H9 (cell line): ENCODE measurements around the gene MS4A10. TPM values are rescaled to one million over a fixed set of nuclear protein-coding genes. Genes with fewer than 3 reads are reported as not detected.

ENCODE experiments used
- DNase-seq: peaks from one replicate; pipeline ENCODE4 v3.0.0-alpha.2; 2017
- H2AFZ ChIP-seq: one replicate; pipeline ENCODE4 v1.6.1; 2013; ENCODE audit warnings: mild to moderate bottlenecking, low read length, control low read depth, moderate library complexity
- H2AK5ac ChIP-seq: 2 replicates; pipeline ENCODE4 v1.6.1; 2013; ENCODE audit warnings: low read length, control low read depth, mixed read lengths; ENCODE audit not compliant: insufficient read length
- H2BK120ac ChIP-seq: one replicate; pipeline ENCODE4 v1.6.1; 2013; ENCODE audit warnings: low read depth, mild to moderate bottlenecking, low read length, control low read depth, inconsistent platforms; ENCODE audit not compliant: poor library complexity, severe bottlenecking
- H2BK12ac ChIP-seq: 2 replicates; pipeline ENCODE4 v1.6.1; 2013; ENCODE audit warnings: low read length, control low read depth, mixed read lengths, low read depth; ENCODE audit not compliant: insufficient read length
- H2BK15ac ChIP-seq: 2 replicates; pipeline ENCODE4 v1.6.1; 2013; ENCODE audit warnings: low read depth, low read length, control low read depth
- H2BK20ac ChIP-seq: one replicate; pipeline ENCODE4 v1.6.1; 2013; ENCODE audit warnings: low read depth, mild to moderate bottlenecking, low read length, control low read depth, inconsistent platforms; ENCODE audit not compliant: poor library complexity, severe bottlenecking
- H2BK5ac ChIP-seq: 2 replicates; pipeline ENCODE4 v1.6.1; 2013; ENCODE audit warnings: low read length, control low read depth, mixed read lengths; ENCODE audit not compliant: insufficient read length
- H3K14ac ChIP-seq: 2 replicates; pipeline ENCODE4 v1.6.1; 2013; ENCODE audit warnings: low read length, control low read depth; ENCODE audit not compliant: insufficient read depth
- H3K18ac ChIP-seq: 2 replicates; pipeline ENCODE4 v1.6.1; 2013; ENCODE audit warnings: low read depth, mild to moderate bottlenecking, mixed read lengths, low read length, control low read depth; ENCODE audit not compliant: insufficient read length
- H3K23ac ChIP-seq: 2 replicates; pipeline ENCODE4 v1.6.1; 2013; ENCODE audit warnings: low read length, control low read depth, mixed read lengths, low read depth; ENCODE audit not compliant: insufficient read length
- H3K23me2 ChIP-seq: 2 replicates; pipeline ENCODE4 v1.6.1; 2013; ENCODE audit warnings: low read depth, mild to moderate bottlenecking, mixed read lengths, low read length, control low read depth; ENCODE audit not compliant: insufficient read length, poor library complexity, severe bottlenecking
- H3K27ac ChIP-seq: 2 replicates; pipeline ENCODE4 v1.5.1; 2013; ENCODE audit warnings: low read length, control low read depth, mixed read lengths, low read depth; ENCODE audit not compliant: insufficient read length
- H3K27me3 ChIP-seq: 2 replicates; pipeline ENCODE4 v1.6.1; 2013; ENCODE audit warnings: low read length, control low read depth, inconsistent platforms; ENCODE audit not compliant: insufficient read depth
- H3K4ac ChIP-seq: 2 replicates; pipeline ENCODE4 v1.6.1; 2013; ENCODE audit warnings: low read depth, mild to moderate bottlenecking, control low read depth, inconsistent platforms, low read length, moderate library complexity
- H3K4me1 ChIP-seq: 2 replicates; pipeline ENCODE4 v1.6.1; 2013; ENCODE audit warnings: low read length, control low read depth, inconsistent platforms; ENCODE audit not compliant: insufficient read depth
- H3K4me2 ChIP-seq: 2 replicates; pipeline ENCODE4 v1.6.1; 2013; ENCODE audit warnings: low read length, control low read depth, mixed read lengths; ENCODE audit not compliant: insufficient read length, insufficient read depth
- H3K56ac ChIP-seq: 2 replicates; pipeline ENCODE4 v1.6.1; 2013; ENCODE audit warnings: low read depth, mild to moderate bottlenecking, mixed read lengths, low read length, control low read depth; ENCODE audit not compliant: insufficient read length
- H3K79me1 ChIP-seq: 2 replicates; pipeline ENCODE4 v1.6.1; 2013; ENCODE audit warnings: low read depth, mild to moderate bottlenecking, moderate library complexity, low read length, control low read depth, inconsistent platforms; ENCODE audit not compliant: insufficient read depth, poor library complexity, severe bottlenecking
- H3K79me2 ChIP-seq: 2 replicates; pipeline ENCODE4 v1.6.1; 2013; ENCODE audit warnings: low read length, control low read depth, inconsistent platforms; ENCODE audit not compliant: insufficient read depth
- H3K9ac ChIP-seq: 2 replicates; pipeline ENCODE4 v1.6.1; 2013; ENCODE audit warnings: low read length, control low read depth, mixed read lengths; ENCODE audit not compliant: insufficient read length; ENCODE audit errors: extremely low read depth
- H3K9me3 ChIP-seq: one replicate; pipeline ENCODE4 v1.6.1; 2013; ENCODE audit warnings: low read depth, low read length, inconsistent platforms; ENCODE audit not compliant: control insufficient read depth
- H3T11ph ChIP-seq: one replicate; pipeline ENCODE4 v1.6.1; 2013; ENCODE audit warnings: mild to moderate bottlenecking, low read length, control low read depth, inconsistent platforms
- H4K20me1 ChIP-seq: one replicate; pipeline ENCODE4 v1.6.1; 2013; ENCODE audit not compliant: control insufficient read depth, insufficient read length, insufficient read depth
- H4K5ac ChIP-seq: 2 replicates; pipeline ENCODE4 v1.6.1; 2013; ENCODE audit warnings: low read depth, mild to moderate bottlenecking, mixed read lengths, low read length, control low read depth; ENCODE audit not compliant: insufficient read length
- H4K8ac ChIP-seq: replicated peaks from 2 replicates; pipeline ENCODE4 v1.6.1; 2013; ENCODE audit warnings: low read length, control low read depth, mixed read lengths, low read depth; ENCODE audit not compliant: insufficient read length
- H4K91ac ChIP-seq: 2 replicates; pipeline ENCODE4 v1.6.1; 2013; ENCODE audit warnings: low read depth, mild to moderate bottlenecking, moderate library complexity, mixed read lengths, low read length, control low read depth; ENCODE audit not compliant: insufficient read length
- H3K27ac Mint-ChIP-seq, 3 experiments: 2 replicates in 2 of 3; 3 replicates in 1 of 3; pipeline ENCODE4 v1.8.0; 2020 to 2021; ENCODE audit warnings: mixed read lengths in 3 of 3, mild to moderate bottlenecking in 1 of 3, moderate library complexity in 1 of 3
- H3K27me3 Mint-ChIP-seq: 2 replicates; pipeline ENCODE4 v1.8.0; 2021; ENCODE audit warnings: low read depth, mild to moderate bottlenecking, moderate library complexity, mixed read lengths
- H3K36me3 Mint-ChIP-seq, 3 experiments: 2 replicates in 2 of 3; 3 replicates in 1 of 3; pipeline ENCODE4 v1.8.0; 2020 to 2021; ENCODE audit warnings: low read depth in 3 of 3, mixed read lengths in 3 of 3; ENCODE audit not compliant: insufficient read depth in 1 of 3
- H3K4me1 Mint-ChIP-seq, 2 experiments: 2 replicates each; pipeline ENCODE4 v1.8.0; 2020; ENCODE audit warnings: mixed read lengths in 2 of 2
- H3K4me3 Mint-ChIP-seq, 2 experiments: 2 replicates in 1 of 2; 3 replicates in 1 of 2; pipeline ENCODE4 v1.8.0; 2020 to 2021; ENCODE audit warnings: mild to moderate bottlenecking in 2 of 2, mixed read lengths in 2 of 2, moderate library complexity in 1 of 2
- H3K9me3 Mint-ChIP-seq, 2 experiments: 2 replicates in 1 of 2; 3 replicates in 1 of 2; pipeline ENCODE4 v1.8.0; 2020; ENCODE audit warnings: mild to moderate bottlenecking in 2 of 2, mixed read lengths in 2 of 2, moderate library complexity in 1 of 2
- WGBS: extraction: QIAGEN DNeasy Blood & Tissue Kit; methylation state at CpG from one replicate; pipeline ENCODE4 v1.1.7; 2013; ENCODE audit warnings: missing lambda C conversion rate, low lambda C conversion rate, mixed read lengths; ENCODE audit not compliant: insufficient read length; ENCODE audit errors: extremely low coverage; 5-methylcytosine and 5-hydroxymethylcytosine counted together
- total RNA-seq: library from RNA; stranded (reverse); gene quantifications from 2 replicates; pipeline ENCODE4 v1.2.1, GENCODE V29; 2021
- TF ChIP-seq, protein P1 (sequence below): fragments of 200-600 bp; sonication (generic); conservative IDR thresholded peaks from 3 replicates; pipeline ENCODE4 v1.8.0; 2021; ENCODE audit warnings: antibody characterized with exemption, mild to moderate bottlenecking

The MS4A10 gene
- total RNA-seq, 1 experiment from 2014 or later: not detected

DNA sequence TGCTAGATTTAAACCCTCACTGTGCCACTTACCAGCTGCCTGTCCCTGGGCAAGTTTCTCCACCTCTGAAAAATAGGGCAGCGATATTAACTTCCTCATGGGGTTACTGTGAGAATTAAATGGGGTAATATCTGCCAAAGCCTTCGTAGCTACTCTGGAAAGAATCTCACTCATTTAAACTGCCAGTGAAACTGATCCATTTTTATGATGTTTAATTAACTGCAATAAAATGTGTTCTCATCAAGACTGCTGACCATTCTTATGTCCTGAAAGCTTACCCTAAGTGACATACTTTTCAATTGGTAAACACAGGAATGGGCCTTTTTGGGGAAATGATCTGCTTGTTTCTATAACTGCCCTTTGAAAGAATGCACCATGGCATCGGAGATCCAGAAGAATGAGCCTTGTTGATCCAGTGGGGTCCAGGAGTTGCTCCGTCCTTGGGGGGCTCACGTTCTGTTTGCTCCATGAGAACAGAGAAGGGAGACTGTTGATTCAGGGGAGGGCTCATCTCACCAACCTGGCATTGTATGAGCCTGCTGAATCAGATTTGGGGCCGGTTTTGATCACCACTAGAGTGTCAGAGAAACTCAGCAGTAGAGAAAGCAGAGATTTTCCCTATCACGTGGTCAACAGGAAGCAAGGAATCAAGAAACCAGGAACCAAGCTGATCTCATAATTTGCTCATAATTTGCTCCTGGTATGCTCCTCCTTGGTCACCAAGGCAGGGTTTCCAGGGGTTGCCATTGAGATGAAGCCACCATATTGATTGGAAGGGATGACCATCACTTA is 49.8 kb downstream of the MS4A10 start:
- Mint-ChIP-seq H3K27me3 (peaks cover 19% of the 10 kb centered on the region), H3K36me3 (no peaks in the 10 kb centered on the region), H3K27ac (no peak overlapping the region), H3K4me3 (no peak overlapping the region), H3K9me3 (no peaks in the 10 kb centered on the region; a peak in 1 of 5 replicates), H3K4me1 (peaks cover 0 to 5% of the 10 kb centered on the region in 2 experiments; a peak in 1 of 4 replicates)
- WGBS: no CpG with 5 or more reads among the region's 7 CpGs
- Histone ChIP-seq H3K27me3 (no peaks in the 10 kb centered on the region), H3K56ac (no peak overlapping the region), H4K5ac (no peak overlapping the region), H4K20me1 (no peaks in the 10 kb centered on the region), H2BK20ac (no peak overlapping the region), H2BK120ac (no peak overlapping the region), H4K8ac (no peak overlapping the region), H3K23me2 (no peaks in the 10 kb centered on the region), H2BK5ac (no peak overlapping the region), H3K18ac (no peak overlapping the region), H3K9ac (no peak overlapping the region), H3K79me1 (no peaks in the 10 kb centered on the region), H3K4ac (no peak overlapping the region), H2AFZ (no peak overlapping the region), H3K27ac (no peak overlapping the region), H2BK15ac (no peak overlapping the region), H3K9me3 (no peaks in the 10 kb centered on the region), H2BK12ac (no peak overlapping the region), H3K23ac (no peak overlapping the region), H3T11ph (no peak overlapping the region), H3K4me1 (no peaks in the 10 kb centered on the region), H3K4me2 (no peak overlapping the region), H2AK5ac (no peak overlapping the region), H3K14ac (no peak overlapping the region), H3K79me2 (no peaks in the 10 kb centered on the region), H4K91ac (no peak overlapping the region)
- DNase-seq: no peak
- TF ChIP-seq, protein P1, sequence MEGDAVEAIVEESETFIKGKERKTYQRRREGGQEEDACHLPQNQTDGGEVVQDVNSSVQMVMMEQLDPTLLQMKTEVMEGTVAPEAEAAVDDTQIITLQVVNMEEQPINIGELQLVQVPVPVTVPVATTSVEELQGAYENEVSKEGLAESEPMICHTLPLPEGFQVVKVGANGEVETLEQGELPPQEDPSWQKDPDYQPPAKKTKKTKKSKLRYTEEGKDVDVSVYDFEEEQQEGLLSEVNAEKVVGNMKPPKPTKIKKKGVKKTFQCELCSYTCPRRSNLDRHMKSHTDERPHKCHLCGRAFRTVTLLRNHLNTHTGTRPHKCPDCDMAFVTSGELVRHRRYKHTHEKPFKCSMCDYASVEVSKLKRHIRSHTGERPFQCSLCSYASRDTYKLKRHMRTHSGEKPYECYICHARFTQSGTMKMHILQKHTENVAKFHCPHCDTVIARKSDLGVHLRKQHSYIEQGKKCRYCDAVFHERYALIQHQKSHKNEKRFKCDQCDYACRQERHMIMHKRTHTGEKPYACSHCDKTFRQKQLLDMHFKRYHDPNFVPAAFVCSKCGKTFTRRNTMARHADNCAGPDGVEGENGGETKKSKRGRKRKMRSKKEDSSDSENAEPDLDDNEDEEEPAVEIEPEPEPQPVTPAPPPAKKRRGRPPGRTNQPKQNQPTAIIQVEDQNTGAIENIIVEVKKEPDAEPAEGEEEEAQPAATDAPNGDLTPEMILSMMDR: no peak
